G401.6 (cell line): ENCODE measurements around the gene VIL1.

ENCODE experiments used
- FAIRE-seq: peaks from 2 replicates; lab custom pipeline; 2012; peaks lifted over from hg19 to GRCh38; lab: Jason Lieb, UNC

The VIL1 gene

GRCh38 chr2:218406209-218406948 is 12.5 kb upstream of the VIL1 start:
- peak; percentile 45 for FAIRE-seq

DNA sequence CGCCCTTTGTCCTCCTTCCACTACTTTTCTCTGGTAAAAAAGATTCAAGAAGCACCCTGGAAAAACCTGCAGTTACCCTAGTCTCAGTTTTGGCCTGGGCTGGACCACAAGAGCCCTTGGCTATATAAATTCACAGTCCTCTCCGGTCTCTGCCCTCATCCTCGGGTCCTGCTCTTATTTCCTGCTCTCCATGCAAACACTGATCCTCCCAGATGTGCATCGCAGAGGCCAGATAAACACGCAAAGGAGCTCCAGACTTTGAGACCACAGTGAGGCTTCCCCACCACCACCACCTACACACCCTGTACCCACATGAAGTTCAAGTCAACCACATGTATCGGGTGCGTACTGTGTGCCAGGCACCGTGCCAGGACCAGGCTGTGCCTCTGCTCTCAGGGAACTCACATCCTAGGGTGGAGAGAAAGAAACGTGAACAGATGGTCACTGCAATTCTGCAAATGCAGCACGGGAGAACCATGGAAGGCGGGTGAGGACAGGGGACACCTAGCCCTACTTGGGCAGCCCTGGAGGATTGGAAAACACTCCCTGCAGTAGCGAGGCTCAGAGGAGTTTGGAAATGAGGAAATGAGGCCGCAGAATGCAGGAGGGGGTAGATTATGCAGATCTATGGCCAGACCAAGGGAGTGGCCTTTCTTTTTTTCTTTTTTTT is 11.8 kb upstream of the VIL1 start:
- no peak for FAIRE-seq

DNA sequence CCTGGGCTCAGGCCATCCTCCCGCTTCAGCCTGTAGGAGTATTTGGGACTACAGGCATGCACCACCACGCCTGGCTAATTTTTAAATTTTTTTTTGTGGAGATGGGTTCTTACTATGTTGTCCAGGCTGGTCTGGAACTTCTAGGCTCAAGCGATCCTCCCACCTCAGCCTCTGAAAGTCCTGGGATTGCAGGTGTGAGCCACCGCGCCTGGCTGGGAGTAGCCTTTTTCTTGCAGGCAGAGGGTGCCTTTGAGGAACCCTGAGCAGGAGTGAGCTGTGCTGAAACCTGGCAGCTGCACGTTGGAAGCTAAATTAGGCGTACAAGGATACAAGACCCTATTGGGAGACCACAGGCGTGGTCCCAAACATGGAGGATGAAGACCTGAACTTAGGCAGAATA is 11.2 kb upstream of the VIL1 start:
- no peak for FAIRE-seq

GRCh38 chr2:218418321-218418716 is 604 bp upstream of the VIL1 start:
- FAIRE-seq: no peak

DNA sequence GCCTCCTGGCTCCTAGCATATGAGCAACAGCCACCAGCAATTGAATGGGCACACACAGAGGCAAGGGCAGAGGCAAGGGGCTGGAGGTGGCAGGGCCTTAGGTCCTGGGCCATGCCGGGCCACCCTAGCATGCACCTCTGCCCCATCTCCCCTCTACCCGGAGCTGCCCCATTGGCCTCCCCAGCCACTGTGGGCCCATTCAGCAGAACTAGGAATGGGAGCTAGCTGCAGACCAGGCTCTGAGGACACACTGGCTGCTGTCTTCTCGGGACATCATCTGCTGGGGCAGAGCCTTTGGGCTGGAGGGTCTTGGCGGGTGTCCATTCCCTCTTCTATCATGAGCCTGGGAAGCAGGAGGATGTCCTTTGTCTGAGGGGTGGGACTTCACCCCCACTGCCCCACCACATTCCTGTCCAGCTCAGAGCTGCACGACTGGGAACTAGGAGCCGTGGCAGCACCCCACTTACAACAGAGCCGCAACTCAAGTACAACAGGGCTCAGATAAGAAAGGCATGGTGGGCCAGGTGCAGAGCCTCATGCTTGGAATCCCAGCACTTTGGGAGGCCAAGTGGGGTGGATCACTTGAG is 800 bp downstream of the VIL1 start:
- no peak for FAIRE-seq

DNA sequence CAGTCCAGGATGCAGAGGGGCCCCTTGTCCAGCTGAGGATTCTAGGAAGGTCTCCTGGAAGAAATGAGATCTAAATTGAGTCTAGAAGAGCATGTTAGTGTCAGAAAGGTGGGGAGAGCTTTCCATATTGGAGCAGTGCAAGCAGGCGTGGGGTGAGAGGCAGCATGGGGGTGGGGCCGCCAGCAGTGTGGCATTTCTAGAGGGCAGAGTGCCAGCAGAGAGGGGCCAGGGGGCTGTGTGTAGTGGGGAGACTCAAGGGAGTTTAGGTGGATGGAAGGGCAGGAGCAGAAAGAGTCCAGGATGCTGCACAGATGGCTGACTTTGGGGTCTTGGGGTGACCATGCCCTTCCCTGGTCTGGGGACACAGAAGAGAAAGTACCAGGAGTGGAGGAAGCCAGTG is 2.1 kb downstream of the VIL1 start:
- FAIRE-seq: no peak

- no peak for FAIRE-seq
Measured at GRCh38 chr2:218422403-218423086, 3.6 kb downstream of the VIL1 start.

DNA sequence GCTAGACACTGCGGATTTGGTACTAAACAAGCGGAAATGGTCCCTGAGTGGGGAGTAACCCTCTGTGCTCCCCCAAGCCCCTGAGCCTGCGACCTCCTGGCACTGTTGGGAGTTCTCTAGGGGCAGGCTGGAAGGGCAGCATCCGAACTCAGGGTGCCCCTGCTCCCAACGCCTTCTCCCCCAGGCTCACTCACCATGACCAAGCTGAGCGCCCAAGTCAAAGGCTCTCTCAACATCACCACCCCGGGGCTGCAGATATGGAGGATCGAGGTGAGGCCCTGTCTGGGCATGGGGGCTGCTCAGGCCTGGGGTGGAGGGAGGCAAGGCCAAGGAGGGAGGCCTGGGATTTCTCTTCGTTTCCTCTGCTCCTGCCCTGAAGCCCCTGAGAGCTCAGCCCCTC is 4.7 kb downstream of the VIL1 start:
- no peak for FAIRE-seq

DNA sequence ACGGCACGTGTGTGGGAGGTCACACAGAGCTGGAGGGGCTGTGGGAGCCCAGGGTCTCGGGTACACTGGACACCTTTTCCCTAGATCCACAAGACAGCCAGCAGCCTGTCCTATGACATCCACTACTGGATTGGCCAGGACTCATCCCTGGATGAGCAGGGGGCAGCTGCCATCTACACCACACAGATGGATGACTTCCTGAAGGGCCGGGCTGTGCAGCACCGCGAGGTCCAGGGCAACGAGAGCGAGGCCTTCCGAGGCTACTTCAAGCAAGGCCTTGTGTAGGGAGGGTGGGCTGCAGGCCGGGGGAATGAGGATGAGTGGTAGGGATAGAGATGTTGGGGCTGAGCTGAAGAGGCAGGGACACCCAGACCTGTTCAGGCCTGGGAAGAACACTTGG is 6.6 kb downstream of the VIL1 start:
- FAIRE-seq: no peak

DNA sequence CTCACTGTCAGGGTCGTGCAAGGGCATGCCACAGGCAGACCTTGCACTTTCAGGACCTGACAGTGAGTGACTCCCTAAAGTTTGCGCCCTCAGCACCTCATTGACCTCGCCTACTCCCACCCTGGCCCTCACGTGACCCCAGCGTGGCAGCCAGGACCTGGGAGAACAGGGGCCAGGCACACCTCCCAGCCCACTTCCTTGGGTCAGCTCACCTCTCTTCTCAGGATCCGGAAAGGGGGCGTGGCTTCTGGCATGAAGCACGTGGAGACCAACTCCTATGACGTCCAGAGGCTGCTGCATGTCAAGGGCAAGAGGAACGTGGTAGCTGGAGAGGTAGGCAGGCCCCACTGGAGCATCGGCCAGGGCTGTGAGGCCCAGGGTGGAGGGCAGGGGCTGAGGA is 8.8 kb downstream of the VIL1 start:
- FAIRE-seq: no peak

- no peak for FAIRE-seq
Measured at GRCh38 chr2:218428846-218429558, 10.1 kb downstream of the VIL1 start.

DNA sequence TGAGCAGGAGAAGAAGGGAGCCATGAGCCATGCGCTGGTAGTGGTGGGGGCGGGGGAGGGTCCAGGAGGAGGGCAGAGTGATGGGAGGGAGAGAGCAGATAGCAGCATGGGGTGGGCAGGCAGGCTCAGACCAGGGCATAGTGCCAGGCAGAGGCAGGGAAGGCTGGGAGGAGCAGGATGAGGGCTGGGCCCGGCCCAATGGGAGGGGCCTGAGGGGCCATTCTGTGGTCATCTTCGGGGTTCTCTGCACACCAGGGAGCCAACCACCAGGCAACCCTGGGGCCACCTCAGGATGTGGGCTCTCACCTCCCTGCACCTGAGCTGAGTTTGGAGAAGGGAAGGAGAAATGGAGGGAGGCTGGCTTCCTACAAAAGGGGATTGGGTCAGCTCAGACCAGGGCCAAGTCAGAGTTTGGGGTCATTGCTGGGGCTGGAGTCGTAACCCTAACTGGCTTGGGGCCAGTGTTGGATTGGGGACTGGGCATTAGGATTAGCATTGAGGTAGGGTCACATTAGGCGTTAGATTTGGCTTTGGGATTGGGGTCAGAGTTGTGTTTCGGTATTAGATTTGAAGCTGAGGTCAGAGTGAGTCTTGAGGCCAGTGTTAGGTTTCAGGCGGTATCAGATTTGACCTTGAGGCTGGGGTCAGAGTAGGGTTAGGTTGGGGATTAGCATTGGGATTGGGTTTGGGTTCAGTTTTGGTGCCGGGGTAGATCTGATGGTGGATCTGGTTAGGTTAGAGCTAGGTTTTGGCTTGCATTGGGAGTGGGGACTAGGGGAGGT is 11.2 kb downstream of the VIL1 start:
- FAIRE-seq: no peak

- FAIRE-seq: no peak
Measured at GRCh38 chr2:218430721-218431120, 11.8 kb downstream of the VIL1 start.

DNA sequence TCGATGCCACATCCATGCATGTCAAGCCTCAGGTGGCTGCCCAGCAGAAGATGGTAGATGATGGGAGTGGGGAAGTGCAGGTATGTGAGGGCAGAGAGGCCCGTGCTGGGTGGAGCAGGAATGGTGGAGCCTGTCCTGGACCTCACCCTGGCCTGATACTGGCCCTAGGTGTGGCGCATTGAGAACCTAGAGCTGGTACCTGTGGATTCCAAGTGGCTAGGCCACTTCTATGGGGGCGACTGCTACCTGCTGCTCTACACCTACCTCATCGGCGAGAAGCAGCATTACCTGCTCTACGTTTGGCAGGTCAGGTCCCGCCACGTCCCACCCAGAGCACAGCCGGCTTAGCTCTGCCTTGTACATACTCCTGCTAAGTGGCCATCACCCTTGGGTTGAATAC is 13.0 kb downstream of the VIL1 start:
- FAIRE-seq: no peak

- no peak for FAIRE-seq
Measured at GRCh38 chr2:218432676-218433365, 13.9 kb downstream of the VIL1 start.

DNA sequence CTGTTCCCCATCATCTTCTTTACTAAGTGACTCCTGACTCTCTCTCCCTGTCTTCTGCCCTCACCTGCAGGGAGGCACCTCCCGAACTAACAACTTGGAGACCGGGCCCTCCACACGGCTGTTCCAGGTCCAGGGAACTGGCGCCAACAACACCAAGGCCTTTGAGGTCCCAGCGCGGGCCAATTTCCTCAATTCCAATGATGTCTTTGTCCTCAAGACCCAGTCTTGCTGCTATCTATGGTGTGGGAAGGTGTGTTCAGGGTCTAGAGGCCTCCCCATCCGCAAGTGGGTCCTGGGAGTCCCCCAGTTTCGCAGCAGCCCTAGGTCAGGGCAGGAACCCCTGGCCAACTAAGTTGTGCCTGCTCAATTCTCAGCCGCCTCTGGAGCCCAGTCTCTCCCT is 15.5 kb downstream of the VIL1 start:
- FAIRE-seq: no peak

DNA sequence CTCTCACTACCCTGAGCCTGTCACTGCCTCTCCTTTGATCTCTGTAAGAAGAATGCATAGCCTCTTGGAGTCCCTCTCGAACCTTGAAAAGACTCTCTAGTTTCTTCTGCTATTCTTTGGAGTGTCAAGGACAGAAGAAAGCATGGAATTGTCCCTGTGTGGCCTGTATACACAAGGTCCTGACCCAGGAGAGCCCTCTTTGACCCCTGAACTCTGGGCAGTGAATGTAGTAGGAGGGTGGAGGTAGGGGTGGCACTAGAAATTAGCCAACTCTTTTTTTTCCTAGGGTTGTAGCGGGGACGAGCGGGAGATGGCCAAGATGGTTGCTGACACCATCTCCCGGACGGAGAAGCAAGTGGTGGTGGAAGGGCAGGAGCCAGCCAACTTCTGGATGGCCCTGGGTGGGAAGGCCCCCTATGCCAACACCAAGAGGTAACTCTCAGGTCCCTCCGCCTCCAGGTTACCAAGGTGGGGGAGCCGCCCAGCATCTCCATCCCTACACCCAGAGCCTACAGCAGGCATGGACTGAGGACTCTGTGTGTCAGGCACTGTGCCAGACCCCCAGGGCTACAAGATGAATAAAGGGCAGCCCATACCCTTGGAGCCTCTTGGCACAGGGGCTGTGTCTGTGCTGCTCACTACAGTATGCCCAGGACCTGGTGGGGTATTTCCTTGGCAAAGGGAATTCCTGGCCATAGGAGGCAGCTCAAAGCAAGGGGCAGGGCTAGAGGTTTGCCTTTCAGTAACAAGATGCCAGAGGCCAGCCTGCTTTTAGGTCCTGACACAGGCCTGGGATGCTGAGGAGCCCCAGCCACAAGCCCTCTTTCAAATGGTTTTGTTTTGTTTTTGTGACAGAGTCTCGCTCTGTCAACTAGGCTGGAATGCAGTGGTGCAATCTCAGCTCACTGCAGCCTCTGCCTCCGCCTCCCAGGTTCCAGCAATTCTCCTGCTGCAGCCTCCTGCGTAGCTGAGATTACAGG is 16.4 kb downstream of the VIL1 start:
- no peak for FAIRE-seq

- FAIRE-seq: no peak
Measured at GRCh38 chr2:218436992-218437391, 18.1 kb downstream of the VIL1 start.

GRCh38 chr2:218437969-218438368 is 19.0 kb downstream of the VIL1 start:
- no peak for FAIRE-seq

- FAIRE-seq: no peak
Measured at GRCh38 chr2:218438596-218438995, 19.7 kb downstream of the VIL1 start.
